HepG2 (cell line): ENCODE results near the gene MGST2. TPM values are rescaled to one million over a fixed set of nuclear protein-coding genes. Genes with fewer than 3 reads are reported as not detected.

ENCODE experiments used
- AKNA ChIP-seq: sonication (generic); formaldehyde crosslinking; IDR thresholded peaks from 2 replicates; pipeline ENCODE4 v1.4.0; 2020; ENCODE audit warnings: missing genetic modification reagents, borderline replicate concordance
- FOXA3 ChIP-seq: IDR thresholded peaks from 2 replicates; pipeline ENCODE4 v1.6.1; 2016; ENCODE audit warnings: missing genetic modification reagents, missing compliant biosample characterization
- HMG20A ChIP-seq: IDR thresholded peaks from 2 replicates; pipeline ENCODE4 v1.6.1; 2016; ENCODE audit warnings: borderline replicate concordance
- ISL2 ChIP-seq: sonication (generic); formaldehyde crosslinking; IDR thresholded peaks from 2 replicates; pipeline ENCODE4 v1.5.0; 2020; ENCODE audit warnings: missing genetic modification reagents
- KDM6A ChIP-seq: IDR thresholded peaks from 2 replicates; pipeline ENCODE4 v1.6.1; 2016; ENCODE audit warnings: low read depth
- KLF6 ChIP-seq: IDR thresholded peaks from 2 replicates; pipeline ENCODE4 v1.8.0; 2016; ENCODE audit warnings: missing biosample characterization, missing genetic modification reagents
- MED8 ChIP-seq: sonication (generic); formaldehyde crosslinking; IDR thresholded peaks from 2 replicates; pipeline ENCODE4 v1.8.1; 2023; ENCODE audit warnings: mild to moderate bottlenecking, missing genetic modification reagents; ENCODE audit not compliant: insufficient replicate concordance
- RCOR2 ChIP-seq: IDR thresholded peaks from 2 replicates; pipeline ENCODE4 v1.6.1; 2016; ENCODE audit warnings: missing biosample characterization, missing genetic modification reagents
- RELA ChIP-seq: sonication (generic); formaldehyde crosslinking; IDR thresholded peaks from 2 replicates; pipeline ENCODE4 v1.4.0; 2020; ENCODE audit warnings: missing genetic modification reagents
- SALL2 ChIP-seq: sonication (generic); formaldehyde crosslinking; IDR thresholded peaks from 2 replicates; pipeline ENCODE4 v1.8.1; 2023; ENCODE audit warnings: mild to moderate bottlenecking, missing genetic modification reagents, inconsistent platforms
- SOX13 ChIP-seq, 3 experiments: fragments of 450-650 bp in 1 of 3; sonication (generic) in 1 of 3; formaldehyde crosslinking in 1 of 3; IDR thresholded peaks in 2 of 3; conservative IDR thresholded peaks in 1 of 3; 2 replicates each; pipeline versions ENCODE4 v1.5.0 to v1.6.1; 2016 to 2020; ENCODE audit warnings: antibody characterized with exemption in 1 of 3, mild to moderate bottlenecking in 1 of 3, missing compliant biosample characterization in 1 of 3, missing genetic modification reagents in 1 of 3, moderate library complexity in 1 of 3
- SPEN ChIP-seq: sonication (generic); formaldehyde crosslinking; IDR thresholded peaks from 2 replicates; pipeline ENCODE4 v1.5.1; 2020; ENCODE audit warnings: low read depth, mild to moderate bottlenecking, missing genetic modification reagents
- TARDBP ChIP-seq: sonication (generic); formaldehyde crosslinking; IDR thresholded peaks from 2 replicates; pipeline ENCODE4 v1.8.0; 2022; ENCODE audit warnings: mild to moderate bottlenecking, missing genetic modification reagents
- TCF12 ChIP-seq, 2 experiments: fragments of 450-650 bp in 1 of 2; sonication (generic) in 1 of 2; formaldehyde crosslinking in 1 of 2; IDR thresholded peaks; 2 replicates each; pipeline versions ENCODE4 v1.6.1 to v1.8.0; 2017 to 2022; ENCODE audit warnings: antibody characterized with exemption in 1 of 2, mild to moderate bottlenecking in 1 of 2, missing genetic modification reagents in 1 of 2, moderate library complexity in 1 of 2
- TFDP1 ChIP-seq: IDR thresholded peaks from 2 replicates; pipeline ENCODE4 v1.6.1; 2016; ENCODE audit warnings: missing compliant biosample characterization, missing genetic modification reagents, borderline replicate concordance
- ZNF292 ChIP-seq: sonication (generic); formaldehyde crosslinking; IDR thresholded peaks from 2 replicates; pipeline ENCODE4 v1.8.1; 2022; ENCODE audit warnings: mild to moderate bottlenecking, low read depth, missing genetic modification reagents, borderline replicate concordance
- ZNF317 ChIP-seq: sonication (generic); formaldehyde crosslinking; IDR thresholded peaks from 2 replicates; pipeline ENCODE4 v1.5.0; 2020; ENCODE audit warnings: mild to moderate bottlenecking, missing genetic modification reagents
- ZNF776 ChIP-seq: sonication (generic); formaldehyde crosslinking; IDR thresholded peaks from 2 replicates; pipeline ENCODE4 v1.4.0; 2020; ENCODE audit warnings: mild to moderate bottlenecking, missing genetic modification reagents
- ZSCAN22 ChIP-seq: sonication (generic); formaldehyde crosslinking; IDR thresholded peaks from 2 replicates; pipeline ENCODE4 v1.4.0; 2020; ENCODE audit warnings: mild to moderate bottlenecking, missing genetic modification reagents
- polyA plus RNA-seq, 8 experiments: library from polyadenylated mRNA; depleted of rRNA in 3 of 8; stranded (reverse) in 7 of 8; unstranded in 1 of 8; fragments of >200 nt; fragmentation: Illumina TruSeq in 4 of 8; extraction: Trizol in 4 of 8; gene quantifications; 2 replicates each; pipeline versions ENCODE4 v1.2.1 to v1.2.3, GENCODE V29; 2011 to 2016; ENCODE audit warnings: low read depth in 4 of 8, missing spikeins in 1 of 8, mixed read lengths in 1 of 8; ENCODE audit not compliant: insufficient read depth in 1 of 8
- total RNA-seq, 5 experiments: library from RNA; depleted of rRNA; stranded (reverse); fragments of >200 nt; fragmentation: Illumina TruSeq; extraction: Trizol; gene quantifications; 2 replicates each; pipeline ENCODE4 v1.2.3, GENCODE V29; 2016; ENCODE audit warnings: low read depth in 1 of 5
- TF ChIP-seq, protein P1 (sequence below): sonication (generic); formaldehyde crosslinking; IDR thresholded peaks from 2 replicates; pipeline ENCODE4 v1.4.0; 2020; ENCODE audit warnings: missing genetic modification reagents
- TF ChIP-seq, protein P2 (sequence below): sonication (generic); formaldehyde crosslinking; IDR thresholded peaks from 2 replicates; pipeline ENCODE4 v1.4.0; 2020; ENCODE audit warnings: missing genetic modification reagents, mild to moderate bottlenecking, borderline replicate concordance

Gene MGST2
- total and polyA plus RNA-seq, 2 of the 13 experiments (the other 11 are each of a cell fraction or from before 2014, with no cell fraction given), result 205 to 416 TPM

- TF ChIP-seq AKNA (CRISPR knock-in tag) (no peak), RCOR2 (CRISPR knock-in tag) (peak; percentile 55; the same call in 1 of the 2 replicates), SPEN (CRISPR knock-in tag) (0 out of 2 replicates have a peak, but pooled peaks have one; percentile 44), RELA (CRISPR knock-in tag) (no peak), TCF12 (IDR thresholded peaks at IDR 0.05) (no peak), TCF12 (CRISPR knock-in tag; IDR thresholded peaks at IDR 0.05) (0 out of 2 replicates have a peak, but pooled peaks have one; percentile 43), HMG20A (CRISPR knock-in tag) (peak; percentile 79; the same call in 1 of the 2 replicates), SOX13 (IDR thresholded peaks at IDR 0.05) (no peak), SOX13 (CRISPR knock-in tag; conservative IDR thresholded peaks at IDR 0.05 in 1 of 2, IDR thresholded peaks at IDR 0.05 in 1 of 2) (peak in 1 of 2 experiments; percentile 88; a peak in 2 of 4 replicates), KDM6A (CRISPR knock-in tag) (peak; percentile 40; the same call in 1 of the 2 replicates), KLF6 (CRISPR knock-in tag) (no peak), ZNF317 (CRISPR knock-in tag) (0 out of 2 replicates have a peak, but pooled peaks have one; percentile 40), MED8 (peak; percentile 86), ZNF292 (CRISPR knock-in tag) (0 out of 2 replicates have a peak, but pooled peaks have one; percentile 21), ISL2 (CRISPR knock-in tag) (peak; percentile 83), TARDBP (peak; percentile 81), ZNF776 (CRISPR knock-in tag) (no peak), FOXA3 (CRISPR knock-in tag) (peak; percentile 76), TFDP1 (peak; percentile 16; the same call in 1 of the 2 replicates), SALL2 (no peak), ZSCAN22 (CRISPR knock-in tag) (no peak)
- TF ChIP-seq, protein P1, sequence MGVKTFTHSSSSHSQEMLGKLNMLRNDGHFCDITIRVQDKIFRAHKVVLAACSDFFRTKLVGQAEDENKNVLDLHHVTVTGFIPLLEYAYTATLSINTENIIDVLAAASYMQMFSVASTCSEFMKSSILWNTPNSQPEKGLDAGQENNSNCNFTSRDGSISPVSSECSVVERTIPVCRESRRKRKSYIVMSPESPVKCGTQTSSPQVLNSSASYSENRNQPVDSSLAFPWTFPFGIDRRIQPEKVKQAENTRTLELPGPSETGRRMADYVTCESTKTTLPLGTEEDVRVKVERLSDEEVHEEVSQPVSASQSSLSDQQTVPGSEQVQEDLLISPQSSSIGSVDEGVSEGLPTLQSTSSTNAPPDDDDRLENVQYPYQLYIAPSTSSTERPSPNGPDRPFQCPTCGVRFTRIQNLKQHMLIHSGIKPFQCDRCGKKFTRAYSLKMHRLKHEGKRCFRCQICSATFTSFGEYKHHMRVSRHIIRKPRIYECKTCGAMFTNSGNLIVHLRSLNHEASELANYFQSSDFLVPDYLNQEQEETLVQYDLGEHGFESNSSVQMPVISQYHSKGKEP (CRISPR knock-in tag), result 0 out of 2 replicates have a peak, but pooled peaks have one; percentile 27
- TF ChIP-seq, protein P2, sequence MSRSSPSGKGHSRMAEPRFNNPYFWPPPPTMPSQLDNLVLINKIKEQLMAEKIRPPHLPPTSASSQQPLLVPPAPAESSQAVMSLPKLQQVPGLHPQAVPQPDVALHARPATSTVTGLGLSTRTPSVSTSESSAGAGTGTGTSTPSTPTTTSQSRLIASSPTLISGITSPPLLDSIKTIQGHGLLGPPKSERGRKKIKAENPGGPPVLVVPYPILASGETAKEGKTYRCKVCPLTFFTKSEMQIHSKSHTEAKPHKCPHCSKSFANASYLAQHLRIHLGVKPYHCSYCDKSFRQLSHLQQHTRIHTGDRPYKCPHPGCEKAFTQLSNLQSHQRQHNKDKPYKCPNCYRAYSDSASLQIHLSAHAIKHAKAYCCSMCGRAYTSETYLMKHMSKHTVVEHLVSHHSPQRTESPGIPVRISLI, result peak; percentile 52; the same call in 1 of the 2 replicates
Observed at GRCh38 chr4:139660568-139661043, 5.0 kb upstream of the MGST2 start (continued).
